NCI-H345 (cell line): ENCODE results near the gene PHYKPL.

ENCODE experiments used
- DNase-seq: peaks from one replicate; lab custom pipeline; 2025; lab: John Stamatoyannopoulos, UW

The PHYKPL gene

DNA sequence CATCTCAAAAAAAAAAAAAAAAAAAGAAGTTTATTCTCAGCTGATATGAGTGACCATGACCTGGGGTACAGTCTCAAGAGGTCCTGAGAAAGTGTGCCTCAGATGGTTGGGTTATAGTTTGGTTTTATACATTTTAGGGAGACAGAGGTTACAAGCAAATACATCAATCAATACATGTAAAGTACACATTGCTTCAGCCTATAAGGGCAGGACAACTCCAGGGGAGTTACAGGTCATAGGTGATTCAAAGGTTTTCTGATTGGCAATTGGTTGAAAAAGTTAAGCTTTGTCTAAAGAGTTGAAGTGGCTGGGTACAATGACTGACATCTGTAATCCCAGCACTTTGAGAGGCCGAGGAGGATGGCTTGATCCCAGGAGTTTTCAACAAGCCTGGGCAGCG lies 43.2 kb downstream of the PHYKPL start:
- DNase-seq = no peak

DNA sequence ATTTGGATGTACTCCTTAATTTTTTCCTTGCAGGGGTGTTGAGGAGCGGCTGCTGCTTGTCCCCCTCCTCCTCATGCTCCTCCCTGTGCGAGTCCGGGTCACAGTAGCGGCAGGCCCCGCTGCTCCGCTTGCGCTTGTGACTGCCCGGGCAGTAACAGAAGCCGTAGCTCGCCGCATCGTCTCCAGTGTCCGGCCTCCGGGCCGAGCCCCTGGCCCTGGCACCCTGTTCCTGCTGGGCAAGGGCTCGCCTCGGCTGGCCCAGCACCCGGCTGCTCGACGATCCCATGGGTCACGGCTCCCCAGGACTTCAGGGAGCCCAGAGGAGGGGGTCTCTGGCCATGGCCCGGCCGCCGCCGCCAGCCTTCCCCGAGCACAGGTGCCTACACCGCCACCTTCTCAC lies 45.6 kb downstream of the PHYKPL start, which contains the start of gene GMCL2:
Gene GMCL2 (minus strand): TSS at position 358 of the 400 bp plus-strand sequence. CDS start 72 bp downstream, at position 286.
- no peak for DNase-seq

DNA sequence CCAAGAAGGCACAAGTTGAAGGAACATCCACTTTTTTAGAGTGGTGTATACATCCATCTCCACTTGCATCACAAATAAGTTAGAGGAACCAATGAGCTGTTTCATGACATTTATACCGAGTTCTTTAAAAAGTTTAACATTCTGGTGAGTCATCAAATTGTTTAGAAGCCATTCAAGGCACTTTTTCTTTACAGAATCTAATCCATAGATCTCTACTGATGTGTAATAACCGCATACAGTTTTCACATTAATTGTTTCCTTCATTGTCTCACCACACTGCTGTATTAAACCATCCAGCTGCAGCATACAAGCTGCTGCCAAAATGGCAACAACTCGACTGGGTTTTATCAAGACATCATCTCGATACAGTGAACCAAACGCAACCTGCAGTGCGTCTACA lies 46.2 kb downstream of the PHYKPL start:
- no peak for DNase-seq

DNA sequence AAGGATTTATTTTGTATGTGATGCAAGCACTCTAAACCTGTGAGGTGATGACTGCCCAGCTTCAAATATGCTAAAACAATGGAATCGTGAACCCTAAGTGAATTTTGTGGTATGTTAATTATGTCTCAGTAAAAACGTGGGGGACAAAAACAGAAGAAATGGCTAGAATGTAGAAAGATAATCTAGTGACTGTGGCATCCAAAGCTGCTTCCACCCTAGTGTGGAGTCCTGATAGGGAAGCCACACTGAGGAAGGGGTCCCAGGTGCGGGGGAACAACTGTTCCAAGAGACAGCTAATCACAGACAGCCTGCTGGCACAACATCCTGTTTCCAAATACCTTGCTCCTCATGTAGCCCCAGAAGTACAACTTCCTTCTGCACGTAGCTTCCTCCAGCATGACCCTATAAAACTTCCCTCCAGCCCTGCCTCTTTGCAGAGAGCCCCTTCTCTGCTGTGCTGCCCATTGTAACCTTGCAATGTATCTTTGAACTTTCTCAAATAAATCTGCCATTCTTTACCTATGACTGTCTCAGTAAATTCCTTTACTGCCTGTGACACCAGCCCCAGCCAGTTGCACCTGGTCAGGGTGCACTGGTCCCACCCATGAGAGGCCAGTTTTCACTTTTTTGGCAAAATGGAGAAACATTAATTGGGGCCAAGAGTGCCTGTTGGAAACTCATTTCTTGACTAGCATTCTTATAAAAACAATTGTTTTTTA lies 50.3 kb downstream of the PHYKPL start:
- no peak for DNase-seq

DNA sequence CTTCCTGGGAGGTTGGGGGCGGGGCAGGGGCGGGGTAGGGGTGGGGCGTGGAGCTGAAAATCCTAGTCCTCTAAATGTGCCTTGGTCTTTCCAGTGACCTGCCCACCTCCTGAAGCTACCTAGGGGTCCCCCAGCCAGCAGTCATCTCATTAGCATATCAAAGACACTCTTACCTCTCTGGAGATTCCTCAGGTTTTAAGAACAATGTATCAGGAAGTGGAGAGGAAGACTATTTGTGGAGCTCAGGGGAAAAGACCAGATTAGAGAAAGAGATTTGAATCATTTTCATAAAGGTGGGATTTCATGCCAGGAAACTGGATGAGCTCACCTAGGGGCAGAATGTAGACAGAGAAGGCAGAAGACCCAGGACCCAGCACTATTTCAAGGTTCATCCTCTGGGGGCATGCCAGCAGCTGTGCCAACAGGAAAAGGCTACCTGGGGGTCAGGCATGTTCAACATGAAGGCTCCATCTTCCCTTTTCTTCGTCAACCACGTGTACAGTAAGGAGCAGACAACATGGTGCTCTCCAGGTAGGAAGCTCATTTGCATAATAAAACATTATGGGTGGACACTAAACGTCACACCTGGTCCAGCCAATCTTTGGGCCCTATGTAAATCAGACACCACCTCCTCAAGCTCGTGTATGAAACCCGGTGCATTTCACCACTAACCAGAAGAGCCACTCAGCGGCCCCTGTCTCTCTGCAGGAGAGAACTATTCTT lies 52.3 kb downstream of the PHYKPL start:
- no peak for DNase-seq

DNA sequence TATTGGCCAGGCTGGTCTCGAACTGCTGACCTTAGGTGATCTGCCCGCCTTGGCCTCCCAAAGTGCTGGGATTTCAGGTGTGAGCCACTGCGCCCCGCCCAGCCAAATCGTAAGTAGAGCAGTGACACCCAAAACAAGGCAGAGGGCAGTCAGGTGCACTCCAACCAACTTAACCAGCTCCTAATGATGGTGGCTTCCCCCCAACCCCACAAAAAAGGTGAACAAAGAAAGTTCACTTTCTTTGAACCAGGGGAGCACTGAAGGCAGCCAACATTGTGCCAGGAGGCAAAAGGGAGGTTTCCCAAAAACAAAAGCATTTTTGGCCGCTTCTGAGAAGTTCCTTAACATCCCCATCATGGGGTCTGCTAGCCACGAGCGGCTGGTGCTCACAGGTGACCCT lies 55.0 kb downstream of the PHYKPL start:
- no peak for DNase-seq

DNA sequence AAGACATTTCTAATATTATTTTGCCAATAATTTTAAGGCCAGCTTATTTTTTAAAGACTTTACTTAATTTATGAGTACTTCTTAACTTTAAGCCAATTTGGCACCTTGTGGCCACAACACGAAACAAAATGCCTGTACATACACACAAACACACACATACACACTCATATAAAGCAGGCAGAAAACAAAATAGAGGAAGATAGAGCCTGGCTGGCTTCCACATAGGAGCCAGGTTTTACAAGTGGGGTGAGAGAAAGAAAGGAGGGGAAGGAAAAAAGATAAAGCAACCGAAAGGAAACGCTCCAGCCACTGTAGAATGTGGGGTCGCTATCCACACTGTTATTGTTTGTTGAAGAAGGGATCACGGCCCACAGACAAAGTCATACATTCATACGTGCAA lies 55.8 kb downstream of the PHYKPL start:
- no peak for DNase-seq

DNA sequence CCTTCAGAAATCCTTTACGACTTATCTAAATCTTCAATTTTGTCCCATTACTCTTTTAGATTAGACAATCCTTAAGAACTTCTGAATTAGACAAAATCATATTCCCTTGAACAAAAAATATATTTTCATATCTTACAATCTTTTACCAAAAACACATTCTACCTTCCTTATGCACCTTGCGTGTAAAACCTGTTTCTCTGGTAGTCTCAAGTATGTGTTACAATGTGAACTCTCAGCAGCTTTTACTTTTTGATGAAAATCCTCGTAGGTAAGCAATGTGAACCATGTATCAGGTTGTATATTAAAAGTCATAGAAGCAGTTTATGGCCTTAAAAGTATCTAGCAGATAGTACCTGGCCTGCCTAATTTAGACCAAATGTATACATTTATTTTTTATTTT lies 58.1 kb downstream of the PHYKPL start:
- no peak for DNase-seq

DNA sequence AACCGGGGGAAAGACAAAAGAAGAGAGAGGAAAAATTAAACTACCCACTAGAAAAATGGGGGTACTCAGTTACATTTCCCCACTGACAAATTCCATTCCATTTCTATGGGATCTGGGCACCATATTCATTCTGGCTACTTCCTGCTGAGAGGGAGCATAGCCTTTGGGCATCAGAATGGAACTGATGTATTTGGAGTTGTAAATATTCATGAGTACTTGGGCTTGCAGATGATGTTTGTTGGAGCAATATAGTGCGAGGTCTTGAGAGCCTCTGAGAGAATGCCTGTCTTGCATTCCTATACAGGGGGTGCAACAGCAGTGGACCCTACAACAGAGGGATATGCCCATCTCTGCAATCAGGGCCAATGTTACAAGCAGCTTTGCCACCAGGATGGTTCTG lies 62.1 kb downstream of the PHYKPL start:
- DNase-seq = no peak

DNA sequence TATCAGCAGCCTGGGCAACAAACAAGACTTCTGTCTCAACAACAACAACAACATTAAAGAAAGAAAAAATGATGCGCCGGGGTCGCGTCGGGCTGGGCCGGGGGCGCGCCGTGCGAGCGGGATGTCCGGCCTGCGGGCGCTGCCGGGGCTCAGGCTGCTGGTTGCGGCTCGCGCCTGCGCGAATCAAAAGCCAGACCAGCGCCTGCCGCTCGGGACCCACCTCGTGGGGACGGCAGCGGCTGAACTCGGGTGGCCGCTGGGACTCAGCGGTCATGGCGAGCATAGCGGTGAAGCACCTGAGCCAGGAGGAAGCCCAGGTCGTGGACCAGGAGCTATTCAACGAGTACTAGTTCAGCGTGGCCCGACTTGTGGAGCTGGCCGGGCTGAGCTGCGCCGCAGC lies 67.0 kb downstream of the PHYKPL start:
- DNase-seq = no peak

DNA sequence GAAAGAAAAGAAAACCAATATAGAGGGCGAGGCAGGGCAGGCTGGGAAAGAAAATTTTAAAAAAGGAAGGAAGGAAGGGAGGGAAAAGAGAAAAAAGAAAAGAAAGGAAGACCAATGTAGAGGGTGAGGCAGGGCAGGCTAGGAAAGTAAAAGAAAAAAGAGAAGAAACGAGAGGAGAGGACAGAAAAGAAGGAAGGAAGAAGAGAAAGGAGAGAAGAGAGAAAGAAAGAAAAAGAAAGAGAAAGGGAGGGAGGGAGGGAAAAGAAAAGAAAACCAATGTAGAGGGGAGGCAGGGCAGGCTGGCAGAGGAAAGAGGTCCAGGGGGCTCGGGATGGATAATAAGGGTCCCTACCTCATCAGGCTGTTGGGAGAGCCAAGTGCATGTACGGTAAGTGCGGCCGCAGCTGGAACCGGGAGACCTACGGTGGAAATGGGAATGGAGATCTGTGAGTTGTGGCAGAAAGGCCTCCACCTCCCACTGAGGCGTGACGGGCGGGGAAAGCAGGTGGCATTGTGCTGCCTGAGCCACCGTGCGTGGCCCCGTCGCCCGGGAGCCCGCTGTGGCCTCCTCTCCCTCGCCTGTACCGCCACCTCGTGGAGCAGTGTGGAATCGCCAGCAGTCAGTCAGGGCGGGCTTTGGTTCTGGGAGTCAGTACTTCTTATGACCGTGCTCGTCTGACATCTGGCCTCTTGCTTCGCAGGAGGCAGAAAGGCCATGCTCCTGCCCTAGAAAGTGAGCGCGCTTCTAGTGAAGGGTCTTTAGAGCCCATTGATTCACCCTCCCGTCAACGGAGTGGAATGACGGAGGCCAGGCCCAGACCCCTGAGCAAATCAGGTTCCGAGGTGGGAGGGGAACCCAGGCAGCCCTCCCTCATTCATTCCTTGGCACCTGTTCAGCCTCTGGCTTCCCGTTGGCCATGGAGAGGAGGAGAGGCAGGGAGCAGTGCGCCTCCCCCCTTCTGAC lies 68.5 kb downstream of the PHYKPL start:
- peak; percentile 94 for DNase-seq

DNA sequence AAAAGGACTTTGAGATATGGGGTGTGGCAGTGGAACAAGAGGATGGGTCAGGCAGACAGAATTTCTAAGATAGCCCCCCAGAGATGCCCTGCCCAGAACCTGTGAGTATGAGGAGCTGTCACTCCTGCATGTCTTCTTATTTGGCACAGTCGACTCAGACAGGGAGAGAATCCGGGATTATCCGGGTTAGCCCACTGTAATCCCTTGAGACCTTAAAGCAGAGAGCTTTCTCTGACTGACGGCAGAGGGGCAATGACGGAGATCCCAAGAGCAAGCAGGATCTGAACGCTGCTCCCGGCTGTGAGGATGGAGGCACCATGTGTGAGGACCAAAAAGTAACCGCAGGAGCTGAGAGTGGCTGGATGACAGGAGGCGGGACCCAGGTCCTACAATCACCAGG lies 70.1 kb downstream of the PHYKPL start:
- no peak for DNase-seq

DNA sequence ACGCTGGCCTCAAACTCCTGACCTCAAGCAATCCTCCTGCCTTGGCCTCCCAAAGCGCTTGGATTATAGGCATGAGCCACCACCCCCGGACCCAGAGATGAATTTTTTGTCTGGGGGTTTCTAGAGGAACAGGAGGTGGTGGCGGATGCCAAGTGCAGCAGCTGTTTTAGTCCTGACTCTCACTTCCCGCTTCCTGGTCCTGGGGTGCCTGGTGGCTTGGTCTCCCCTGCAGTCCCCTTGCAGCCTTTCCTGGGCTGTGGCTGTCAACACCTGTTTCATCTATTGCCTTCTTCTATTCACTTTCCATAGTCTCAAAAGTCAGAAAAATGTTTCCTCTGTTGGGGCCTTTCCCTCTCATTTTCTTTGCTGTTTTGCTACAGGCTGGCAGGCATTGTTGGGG lies 72.4 kb downstream of the PHYKPL start:
- no peak for DNase-seq
